ENCODE measurements around the gene ABTB2. TPM values are rescaled to one million over a fixed set of nuclear protein-coding genes. Genes with fewer than 3 reads are reported as not detected.

The ABTB2 gene
- total RNA-seq, result 3.0 and 3.1 TPM in 2 replicates

DNA sequence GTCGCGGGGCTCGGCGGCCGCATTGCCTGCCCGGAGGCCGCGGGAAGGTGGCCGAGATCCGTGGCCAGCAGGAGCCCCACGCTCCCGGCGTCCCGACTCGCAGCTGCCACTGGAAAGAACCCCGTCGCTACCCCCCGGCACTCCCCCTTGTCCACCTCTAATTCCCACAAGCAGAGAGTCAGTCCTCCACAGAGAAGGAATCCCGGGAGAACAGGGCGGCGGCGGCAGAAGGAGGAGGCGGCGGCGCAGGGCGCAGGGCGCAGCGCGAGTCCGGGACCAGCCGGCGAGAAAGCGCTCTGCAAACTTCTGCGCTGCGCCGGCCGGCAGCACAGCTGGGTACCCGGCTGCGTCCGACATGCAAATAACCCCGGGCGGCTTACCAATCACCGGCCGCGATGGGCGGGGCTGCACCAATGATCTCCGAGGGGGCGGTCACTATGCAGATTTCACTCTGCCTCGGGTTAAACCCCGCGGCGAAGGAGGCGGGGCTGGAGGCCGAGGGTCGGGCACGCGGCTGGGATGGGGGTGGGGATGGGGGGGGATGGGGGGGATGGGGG lies at the start of gene ABTB2:
Gene ABTB2 (minus strand): TSS at position 310 of the 557 bp plus-strand sequence.

DNA sequence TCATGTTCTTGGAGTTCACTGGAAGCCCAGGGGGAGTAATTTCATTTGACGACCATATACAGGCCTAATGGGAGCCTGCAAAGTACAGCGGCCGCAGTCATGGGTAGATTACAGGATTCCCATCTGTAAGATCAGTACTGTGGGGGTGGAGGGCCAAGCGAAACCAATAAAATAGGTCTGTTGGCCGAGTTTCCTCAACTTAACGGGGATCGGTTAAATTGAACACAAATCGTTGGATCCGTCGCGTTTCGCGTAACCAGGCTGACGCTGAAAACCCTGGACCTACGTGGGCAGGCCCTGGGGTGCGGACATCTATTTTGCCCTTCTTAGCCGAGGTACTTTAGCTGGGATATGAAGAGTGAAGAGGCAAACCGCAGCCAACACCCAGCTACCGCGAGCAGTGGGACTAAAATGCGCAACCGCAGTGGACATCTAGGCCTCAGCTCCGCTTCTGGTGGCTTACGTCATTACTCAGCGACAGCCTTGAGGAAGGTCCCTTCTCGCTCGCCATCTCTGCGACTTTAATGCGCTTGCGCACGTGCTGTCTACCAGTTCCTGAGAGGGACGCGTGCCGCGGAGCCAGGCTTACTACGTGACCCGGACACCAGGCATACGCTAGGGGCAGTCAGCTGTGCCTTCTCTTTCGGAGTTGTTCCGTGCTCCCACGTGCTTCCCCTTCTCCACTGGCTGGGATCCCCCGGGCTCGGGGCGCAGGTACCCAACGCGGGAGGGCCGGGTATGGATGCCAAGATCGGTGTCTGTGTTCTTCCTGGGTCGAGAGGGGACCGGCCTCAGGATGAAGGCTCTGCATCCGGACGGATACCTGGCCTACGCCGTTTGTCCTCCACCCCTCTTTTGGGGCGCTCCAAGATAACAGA lies 252.5 kb downstream of the ABTB2 start, which contains the start of gene NAT10:
Gene NAT10 (plus strand): TSS at position 551 of the 878 bp plus-strand sequence. CDS start 2,597 bp downstream, outside the sequence.

Other genes with a start within 250 kb of the ABTB2 start
- 55.5 and 73.9 TPM in 2 replicates for gene CAT, start 80.9 kb upstream of the ABTB2 start, total RNA-seq
- gene ELF5, start 155.8 kb upstream of the ABTB2 start, total RNA-seq, result not detected in 2 replicates

All from aortic smooth muscle cell (primary cell).